Inflammatory macrophage treated with lipopolysaccharide for 1 hour (primary cell): ENCODE results near the gene DCDC1.

Experiments
- DNase-seq, 2 donors: peaks; one replicate each; pipeline ENCODE4 v3.0.0-alpha.2; 2020 to 2022

Gene DCDC1

DNA sequence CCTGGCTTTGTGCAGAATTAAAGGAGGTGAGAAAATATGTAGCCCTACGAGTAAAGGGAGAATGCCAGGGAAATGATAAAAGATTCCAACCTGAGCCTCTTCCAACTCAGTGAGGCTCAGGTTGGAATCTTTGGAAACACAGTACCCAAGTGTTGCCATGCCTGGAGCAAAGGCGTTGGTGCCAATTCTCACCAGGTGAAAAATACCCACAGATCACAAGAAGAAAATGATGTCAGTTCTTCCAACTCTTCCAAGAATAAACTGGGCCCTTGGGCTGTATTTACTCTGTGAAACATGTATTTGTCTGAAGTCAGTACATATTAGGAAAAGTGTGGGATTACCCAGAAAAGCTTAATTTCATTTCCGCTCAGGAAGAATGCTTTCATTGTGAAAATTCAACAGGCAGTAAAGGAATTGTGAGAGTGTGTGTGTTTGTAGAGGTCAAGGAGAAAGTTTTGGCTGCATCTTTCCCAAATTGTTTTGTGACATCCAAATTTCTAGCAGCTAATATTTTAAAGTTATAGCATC lies 548.0 kb downstream of the DCDC1 start:
- DNase-seq = no peak

DNA sequence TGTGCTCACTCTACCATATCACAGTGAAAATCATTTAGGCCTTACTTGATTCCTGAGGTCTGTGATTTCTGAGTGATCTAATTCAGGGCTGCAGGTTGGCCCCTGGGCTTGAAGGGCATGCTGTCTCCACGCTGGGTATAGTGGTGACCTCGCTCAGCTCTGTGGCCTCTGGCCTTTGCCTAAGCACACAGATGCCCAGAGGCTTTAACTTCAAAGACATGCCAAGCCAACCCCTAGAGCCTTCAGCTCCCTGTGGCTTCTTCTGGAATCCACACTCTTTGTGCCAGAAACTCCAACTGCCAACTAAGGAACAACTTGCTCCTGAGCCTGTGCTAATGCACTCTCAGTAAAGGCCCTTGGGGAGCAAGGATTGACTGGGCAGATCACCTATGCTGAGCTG lies 550.8 kb downstream of the DCDC1 start:
- DNase-seq = no peak

DNA sequence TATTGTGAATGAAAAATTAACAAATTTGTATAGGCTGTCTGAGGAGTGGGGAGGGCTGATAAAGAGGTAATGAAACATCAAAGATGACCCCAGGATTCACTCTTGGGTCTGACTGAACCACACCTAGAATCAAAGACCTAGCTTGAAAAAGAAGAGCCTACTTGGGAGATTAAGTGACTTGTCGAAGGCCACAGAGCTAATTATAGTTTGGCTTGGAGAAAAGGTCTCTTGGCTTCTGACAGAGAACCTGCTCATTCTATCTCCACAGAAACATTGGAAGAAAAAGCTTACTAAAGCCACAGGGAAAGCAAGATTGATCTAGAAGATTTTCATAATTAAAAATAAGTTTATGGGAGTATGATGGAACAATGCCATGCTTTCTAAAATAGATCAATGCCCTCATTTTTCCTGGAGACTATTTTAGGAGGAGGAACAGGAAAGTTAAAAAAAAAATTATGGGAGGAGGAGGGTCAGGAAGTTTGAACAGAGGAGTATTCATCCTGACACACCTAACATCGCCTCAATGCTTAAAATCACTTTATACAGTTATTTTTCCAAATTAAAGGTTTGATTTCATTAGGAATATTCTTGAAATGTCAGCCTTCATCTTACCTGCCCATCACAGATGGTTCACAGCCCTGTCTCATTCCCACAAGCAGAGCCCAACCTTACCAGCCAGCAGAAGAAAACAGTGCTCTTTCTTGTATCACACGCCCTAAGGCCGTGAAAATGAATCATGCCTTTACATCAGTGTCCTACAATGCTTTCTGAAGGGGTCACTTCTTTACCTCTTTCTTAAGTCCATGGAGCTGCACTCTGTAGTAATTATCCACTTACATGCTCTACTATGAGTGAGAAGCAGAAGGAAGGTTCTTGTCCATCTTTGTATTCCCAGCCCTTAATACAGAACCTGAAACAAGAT lies 552.3 kb downstream of the DCDC1 start:
- no peak for DNase-seq

DNA sequence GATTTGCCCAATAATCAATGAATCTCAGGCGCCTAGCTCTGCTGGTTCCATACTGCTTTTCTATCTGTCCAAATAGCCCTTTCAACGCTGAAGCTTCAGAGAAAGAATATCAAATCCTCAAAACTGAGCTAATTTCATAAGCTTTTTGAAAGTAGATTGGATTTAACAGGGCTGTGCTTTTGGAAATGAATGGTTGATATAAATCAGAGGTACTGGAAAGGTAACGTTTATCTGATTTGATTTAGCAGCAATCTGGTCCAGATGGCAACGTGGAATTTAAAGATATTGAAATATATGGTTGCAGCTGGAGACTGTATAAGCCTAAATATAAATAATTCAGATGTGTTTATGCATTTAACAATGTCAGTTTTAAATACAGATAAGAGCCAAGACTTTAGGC lies 553.9 kb downstream of the DCDC1 start:
- DNase-seq = no peak

DNA sequence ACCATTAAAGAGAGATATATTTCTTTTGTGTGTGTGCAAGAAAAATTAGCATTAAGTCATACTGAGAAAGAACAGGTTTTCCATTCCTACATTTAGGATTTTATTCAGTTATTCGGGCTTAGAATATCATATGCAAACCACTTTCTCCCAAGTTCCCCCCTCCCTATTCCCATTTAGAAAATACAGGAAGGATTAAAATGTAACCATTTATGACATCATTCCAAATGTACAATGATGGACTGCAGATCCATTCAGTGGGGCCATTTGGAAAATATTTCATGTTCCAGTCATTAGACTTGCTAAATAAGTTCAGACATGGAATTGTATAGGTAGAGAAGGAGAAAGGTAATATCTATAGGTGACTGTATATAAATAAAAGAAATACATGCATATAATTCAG lies 554.8 kb downstream of the DCDC1 start:
- no peak for DNase-seq
